Ureter (tissue), 1 donor: Measurements from ENCODE around the gene KCNJ6. TPM values are rescaled to one million over a fixed set of nuclear protein-coding genes. Genes with fewer than 3 reads are reported as not detected.

Source experiments
- DNase-seq: peaks from one replicate; pipeline ENCODE4 v3.0.0-alpha.2; 2020; ENCODE audit warnings: low spot score
- total RNA-seq: library from RNA; stranded (reverse); gene quantifications from one replicate; pipeline ENCODE4 v1.2.4, GENCODE V29; 2023
- donor health status: DM: yes; HTN: yes; CAD: no.

Gene KCNJ6
- total RNA-seq, 1 donor from 2014 or later: not detected

DNA sequence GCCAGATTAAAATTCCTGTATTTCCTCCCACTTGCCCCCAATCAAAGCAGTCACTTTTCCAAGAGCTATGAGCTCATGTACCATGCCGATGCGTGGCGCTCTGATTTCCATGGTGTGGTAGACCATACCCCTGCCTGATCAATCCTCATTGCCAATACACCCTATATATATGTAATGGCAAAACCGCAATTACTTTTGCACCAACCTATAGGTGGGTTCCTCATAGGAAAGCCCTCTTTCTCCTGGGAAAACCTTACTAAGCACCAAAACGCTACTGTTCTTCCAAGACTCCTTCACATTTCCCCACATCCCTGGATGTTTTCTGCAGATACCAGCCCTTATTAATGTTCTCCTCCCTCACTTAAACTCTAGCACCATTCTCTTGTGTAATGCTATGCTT lies 11.0 kb downstream of the KCNJ6 start:
- no peak for DNase-seq

DNA sequence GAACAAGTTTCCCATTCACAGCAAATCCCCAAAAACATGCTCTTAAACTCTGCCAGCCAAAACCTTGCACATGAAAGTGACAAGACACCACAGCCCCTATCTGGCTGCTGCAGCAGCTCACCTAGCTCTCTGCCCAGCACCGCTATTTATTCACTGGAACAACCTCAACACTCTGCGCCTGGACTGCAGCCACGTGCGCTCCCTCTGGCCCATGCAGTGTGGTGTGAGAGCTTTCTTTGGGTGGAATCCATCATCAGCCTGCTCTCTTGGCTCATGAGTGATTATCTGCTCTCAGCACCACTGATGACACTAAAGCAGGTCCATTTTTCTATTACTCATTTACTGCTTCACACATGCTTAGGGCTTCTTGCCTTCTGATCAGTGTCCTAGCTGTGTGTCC lies 11.4 kb downstream of the KCNJ6 start:
- DNase-seq: no peak

DNA sequence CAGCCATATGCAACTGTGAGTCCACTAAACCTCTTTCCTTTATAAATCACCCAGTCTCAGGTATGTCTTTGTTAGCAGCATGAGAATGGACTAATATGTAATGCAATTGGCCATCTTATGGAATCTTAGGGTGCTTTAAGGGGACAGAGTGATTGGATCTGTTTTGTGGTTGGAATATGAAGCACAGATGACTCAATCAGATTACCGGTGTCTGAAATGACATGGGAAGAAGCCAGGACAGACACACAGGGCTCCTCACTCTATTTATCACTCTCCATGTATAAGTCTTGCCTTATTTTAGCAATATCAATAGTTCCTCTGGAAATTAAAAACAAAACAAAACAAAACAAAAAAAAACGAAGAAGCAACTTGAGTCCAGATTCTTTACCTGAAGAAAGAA lies 12.9 kb downstream of the KCNJ6 start:
- no peak for DNase-seq

DNA sequence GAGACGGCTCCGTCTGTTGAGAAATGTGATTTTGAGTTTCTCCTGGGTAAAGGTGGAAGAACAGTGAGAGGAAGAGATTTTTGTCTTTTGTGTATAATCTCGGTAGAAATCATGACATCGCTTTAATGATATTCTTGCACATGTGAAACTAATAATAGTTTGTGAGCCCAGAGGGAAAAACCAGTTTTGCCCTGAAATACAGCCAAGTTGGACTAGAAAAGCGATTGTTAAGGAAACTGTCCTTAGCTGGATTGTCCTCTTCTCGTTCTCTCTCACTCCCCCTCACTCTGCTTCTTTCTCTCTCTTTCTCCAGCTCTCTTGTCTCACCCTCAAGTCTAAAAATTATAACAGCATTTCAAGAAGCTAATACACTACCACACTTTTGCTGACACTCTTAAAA lies 17.1 kb downstream of the KCNJ6 start:
- no peak for DNase-seq

DNA sequence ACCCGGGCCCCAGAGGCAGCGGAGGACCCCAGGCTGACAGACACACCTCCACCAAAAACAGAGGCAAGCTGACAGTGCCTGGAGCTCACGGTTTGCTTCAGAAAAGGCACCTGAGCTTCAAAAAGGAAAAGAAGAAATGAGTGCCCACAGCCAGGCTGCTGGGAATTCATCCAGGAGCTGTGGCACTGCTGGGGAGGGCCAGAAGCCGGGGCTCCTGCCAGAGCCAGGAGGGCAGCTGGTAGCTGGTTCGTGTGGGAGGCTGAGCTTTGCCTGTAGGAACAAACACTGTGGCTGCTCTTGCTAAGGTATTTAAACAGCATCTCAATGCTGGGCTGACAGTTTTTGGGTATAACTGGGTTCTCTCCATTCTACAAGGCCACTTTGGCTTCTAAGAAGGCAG lies 19.5 kb downstream of the KCNJ6 start:
- DNase-seq: no peak

DNA sequence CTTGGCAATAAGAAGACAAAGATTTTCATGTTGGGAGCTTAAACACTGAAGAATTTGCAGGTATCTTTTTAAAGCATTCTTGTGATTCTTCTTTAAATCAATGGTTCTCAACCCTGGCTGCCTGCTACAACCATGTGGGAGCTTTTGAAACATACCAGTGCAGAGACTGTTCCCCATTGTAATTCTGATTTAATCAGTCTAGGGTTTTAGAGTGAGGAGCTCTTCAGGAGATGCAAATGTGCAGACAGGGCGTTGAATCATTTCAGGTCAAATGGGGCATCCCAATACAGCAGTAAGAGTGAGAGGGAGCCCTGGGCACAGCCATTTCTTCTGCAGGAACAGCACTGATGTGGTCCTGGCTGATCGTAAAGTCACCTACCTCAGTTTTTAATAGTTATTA lies 24.3 kb downstream of the KCNJ6 start:
- no peak for DNase-seq

DNA sequence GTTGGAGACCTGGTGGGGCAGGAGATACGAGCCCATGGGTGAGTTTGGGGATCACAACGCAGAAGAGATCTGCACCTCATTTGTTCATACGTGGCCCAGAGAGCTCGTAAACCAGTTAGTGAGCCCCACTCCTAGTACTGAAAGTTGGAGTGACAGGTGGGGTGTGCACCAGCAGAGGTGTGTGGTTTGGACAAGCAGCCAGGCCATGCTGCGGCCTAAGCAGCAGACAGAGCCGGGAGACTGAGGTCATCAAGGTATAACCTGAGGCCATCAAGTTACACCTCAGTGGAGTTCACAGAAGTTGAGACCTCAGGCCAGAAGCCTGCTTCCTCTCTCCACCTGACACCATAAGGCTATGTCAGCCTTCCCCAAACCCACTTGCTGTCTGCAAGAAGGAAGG lies 27.6 kb downstream of the KCNJ6 start:
- no peak for DNase-seq

DNA sequence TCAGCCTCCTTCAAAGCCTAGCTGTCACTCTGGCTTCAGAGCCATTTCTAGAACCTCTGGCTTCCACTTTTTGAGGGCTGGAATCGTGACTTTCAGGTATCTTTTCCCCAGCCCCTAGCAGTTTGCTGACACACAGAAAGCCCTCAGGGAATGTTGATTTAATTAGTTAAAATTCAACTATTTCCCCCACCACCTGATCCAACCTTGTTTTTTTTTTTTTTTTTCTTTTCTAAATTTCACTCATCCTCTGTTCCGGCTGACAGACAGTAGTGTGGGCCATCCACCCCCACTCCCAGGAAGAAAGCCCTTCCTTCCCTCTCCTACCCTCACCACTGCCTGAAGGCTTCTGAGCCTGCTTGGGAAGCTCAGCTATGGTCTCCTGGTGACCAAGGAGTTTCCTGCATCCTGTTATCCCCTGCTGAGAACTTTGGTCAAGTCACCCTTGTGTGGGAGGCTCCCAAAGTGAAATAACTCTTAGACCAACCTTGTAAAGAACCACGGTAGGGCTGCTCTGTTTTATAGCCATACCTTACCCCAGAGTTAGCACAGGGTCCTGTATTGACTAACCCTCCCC lies 29.4 kb downstream of the KCNJ6 start:
- DNase-seq: no peak

DNA sequence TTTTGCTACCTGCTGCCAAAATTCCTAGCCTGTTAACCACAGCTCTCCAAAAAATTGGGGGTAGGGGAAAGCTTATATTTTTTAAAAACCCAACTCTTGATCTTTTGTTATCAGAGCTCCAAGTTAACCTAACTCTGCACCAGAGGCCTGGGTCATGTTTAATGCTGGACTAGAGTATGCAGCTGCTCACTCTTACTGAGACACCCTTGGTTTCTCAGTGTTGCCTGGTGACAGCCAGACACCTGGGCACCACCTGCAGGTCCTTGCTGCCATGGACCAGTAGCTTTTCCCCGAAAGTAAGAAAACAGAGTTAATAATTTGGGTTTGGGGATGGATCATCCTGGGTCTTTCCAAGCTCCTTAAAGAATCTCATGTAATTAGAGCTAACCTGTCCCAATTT lies 30.1 kb downstream of the KCNJ6 start:
- no peak for DNase-seq

DNA sequence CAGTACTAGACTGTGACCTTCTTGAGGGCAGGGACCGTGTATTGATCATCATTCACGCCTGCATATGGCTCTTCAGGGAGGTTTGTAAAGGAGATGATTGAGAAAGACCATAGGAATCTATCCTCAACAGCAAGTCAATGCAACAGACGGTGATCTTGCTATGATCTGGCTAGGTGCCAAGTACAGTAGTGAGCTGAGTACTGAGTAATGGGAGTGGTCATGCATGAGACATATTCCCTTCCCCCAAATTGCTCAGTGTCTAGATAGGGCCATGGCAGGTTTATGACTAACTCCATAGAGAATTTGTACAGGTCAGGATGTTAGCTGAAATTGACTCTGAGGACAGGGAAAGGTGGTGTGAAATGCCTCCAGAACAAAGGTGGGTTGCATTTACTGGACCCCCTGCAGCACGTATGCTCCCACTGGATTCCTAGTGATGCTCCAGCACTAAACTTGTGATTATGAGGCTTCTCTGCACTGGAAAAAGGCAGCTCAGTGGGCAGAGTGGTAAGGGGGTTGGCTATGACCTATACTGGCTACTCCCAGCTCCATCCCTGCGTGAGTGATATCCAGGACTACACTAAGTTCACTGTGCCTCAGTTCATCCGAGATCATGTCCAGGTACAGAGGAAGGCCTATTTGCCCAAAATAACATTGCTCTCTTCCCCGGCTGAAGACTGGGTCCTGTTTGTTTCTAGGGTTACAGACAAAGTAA lies 37.2 kb downstream of the KCNJ6 start:
- no peak for DNase-seq

DNA sequence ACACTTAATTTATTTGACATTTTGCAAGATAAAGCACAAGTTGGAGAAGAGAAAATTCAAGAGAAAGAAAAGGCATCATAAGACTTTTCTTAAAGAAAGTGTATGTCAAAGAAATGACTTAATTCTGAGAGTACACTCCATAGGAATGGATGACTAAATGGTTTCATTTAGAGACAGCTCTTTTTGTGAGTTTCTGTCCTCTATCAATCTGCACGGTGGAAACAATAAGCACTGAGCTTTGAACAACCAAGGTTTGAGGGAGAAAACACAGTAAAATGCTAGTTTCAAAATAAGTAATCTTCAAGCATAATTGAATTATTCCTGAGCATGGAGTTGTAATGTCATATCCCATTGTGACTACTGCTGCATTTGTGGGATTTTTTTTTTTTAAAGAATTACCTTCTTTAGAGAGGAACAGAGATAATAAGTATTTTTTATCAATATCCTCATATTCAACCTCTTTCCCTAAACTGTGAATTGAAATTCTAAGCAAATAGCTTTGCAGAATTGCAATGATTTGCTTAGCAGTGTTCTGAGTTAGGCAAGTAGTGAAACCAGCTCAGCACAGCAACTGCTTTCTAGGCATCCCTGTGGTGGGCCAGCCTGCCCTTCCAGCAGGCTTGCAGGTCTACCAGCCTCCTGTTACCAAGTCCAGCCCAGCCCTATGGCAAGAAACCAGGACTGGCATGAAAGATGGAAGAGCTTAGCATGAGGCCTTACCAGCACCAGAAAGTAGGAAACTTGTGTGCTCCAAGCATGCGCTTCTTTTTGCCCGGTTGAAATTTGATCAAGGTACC lies 38.2 kb downstream of the KCNJ6 start:
- no peak for DNase-seq

DNA sequence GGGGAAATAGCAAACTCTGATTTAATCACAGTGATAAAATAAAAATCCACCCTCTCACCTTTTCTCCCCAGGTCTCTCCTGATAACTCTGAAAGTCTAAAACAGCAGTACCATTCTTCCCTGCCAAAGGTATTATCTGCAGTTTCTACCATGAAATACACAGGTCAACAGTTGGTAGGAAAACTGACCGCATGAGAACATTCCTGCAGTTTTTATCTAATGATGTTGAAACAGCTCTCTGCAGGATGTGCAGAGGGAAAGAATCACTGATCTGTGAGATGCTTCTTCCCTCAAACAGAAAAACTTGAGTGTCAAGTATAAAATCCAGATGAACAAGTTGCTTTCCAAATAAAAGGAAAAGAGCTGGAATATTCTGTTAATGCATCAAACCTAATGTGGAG lies 39.1 kb downstream of the KCNJ6 start:
- DNase-seq: no peak

DNA sequence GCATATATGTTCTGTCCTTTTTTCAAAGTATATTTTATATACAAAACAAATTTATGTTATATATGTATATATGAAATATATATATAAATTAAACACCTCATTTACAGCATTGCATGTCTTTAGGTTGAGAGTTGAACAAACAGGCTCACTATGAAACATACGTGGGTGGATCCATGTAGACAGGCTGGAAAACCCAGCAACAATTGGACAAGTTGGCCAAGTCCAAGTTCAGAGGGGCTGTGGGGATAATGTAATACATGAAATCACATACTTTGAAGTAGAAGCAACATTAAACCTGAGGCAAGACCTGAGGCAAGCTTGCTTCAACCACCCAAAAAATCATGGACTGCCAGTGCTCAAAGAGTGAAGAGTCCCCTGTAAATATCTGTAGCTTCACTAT lies 39.7 kb downstream of the KCNJ6 start:
- no peak for DNase-seq

DNA sequence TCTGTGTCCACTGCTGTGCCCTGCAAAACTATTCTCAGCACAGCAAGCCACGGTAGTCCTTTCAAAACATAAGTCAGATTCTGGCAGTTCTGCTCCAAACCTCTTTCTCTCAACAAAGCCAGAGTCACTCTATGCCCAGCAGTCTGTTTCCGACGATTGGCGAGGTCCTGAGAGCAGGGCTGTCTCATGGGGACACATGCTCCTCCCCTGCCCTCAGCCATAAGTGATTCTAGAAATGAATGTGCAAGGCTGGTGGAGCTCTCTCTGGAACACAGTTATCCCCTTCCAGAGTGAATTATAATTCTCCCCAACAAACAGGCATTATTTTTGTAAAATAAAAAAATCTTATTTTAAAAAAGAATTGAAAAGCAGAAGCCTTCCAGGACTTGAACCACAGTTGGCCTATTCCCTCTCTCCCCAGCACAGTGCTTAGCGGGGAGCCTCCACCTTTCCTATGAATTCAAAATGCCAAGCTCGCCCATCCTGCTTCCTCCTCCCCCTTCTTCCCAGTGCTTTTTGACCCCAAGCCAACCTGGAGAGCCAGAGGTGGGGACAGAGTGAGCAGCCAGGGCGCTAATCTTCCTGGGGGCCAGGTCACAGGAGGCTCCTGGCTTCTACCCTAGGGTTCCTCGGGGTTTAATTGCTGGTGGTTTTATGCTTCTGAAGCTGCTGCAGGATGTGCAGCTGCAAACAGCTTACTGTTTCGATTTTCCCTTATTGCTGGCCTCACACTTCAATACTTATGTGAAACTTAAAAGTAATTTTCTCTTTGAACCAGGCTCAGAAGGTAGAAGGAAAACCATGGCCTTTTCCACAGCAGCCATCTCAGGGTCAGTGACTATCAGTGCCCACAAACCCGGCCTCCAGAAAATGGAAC lies 41.1 kb downstream of the KCNJ6 start:
- no peak for DNase-seq

DNA sequence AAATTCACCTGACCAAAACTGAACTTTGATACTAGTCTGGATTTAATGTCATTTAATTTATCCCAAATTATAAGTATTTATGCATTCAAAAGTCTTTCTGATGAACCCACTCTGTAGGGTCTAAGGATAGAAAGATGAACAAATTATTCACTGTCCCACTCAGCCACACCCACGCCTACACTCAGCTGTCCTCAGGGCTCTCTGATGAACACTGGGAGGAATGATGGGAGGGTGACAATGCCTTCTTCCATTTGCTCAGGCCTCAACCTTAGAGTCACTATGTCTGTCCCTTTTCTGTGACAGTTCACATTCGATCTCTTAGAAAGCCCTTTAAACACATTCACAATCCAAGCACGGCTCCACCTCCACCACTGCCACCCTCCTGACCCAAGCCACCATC lies 41.8 kb downstream of the KCNJ6 start:
- DNase-seq: no peak

DNA sequence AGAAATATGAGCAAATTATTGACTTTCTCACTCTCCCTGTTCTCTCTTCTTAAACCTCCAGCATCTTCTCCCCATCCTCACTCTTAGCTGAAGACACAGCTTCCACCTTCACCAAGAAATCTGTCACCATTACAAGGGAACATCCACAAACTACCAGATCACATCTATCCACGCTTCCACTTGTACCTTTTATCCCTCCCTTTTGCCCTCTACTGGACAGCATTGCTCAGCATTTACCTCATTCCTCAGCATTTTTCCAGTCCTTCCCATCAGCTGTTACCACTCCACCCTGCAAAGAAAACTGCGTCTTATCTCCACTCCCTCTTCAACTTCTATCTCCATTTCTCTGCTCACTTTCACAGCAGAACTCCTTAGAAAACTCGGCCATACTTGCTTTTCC lies 42.6 kb downstream of the KCNJ6 start:
- no peak for DNase-seq

DNA sequence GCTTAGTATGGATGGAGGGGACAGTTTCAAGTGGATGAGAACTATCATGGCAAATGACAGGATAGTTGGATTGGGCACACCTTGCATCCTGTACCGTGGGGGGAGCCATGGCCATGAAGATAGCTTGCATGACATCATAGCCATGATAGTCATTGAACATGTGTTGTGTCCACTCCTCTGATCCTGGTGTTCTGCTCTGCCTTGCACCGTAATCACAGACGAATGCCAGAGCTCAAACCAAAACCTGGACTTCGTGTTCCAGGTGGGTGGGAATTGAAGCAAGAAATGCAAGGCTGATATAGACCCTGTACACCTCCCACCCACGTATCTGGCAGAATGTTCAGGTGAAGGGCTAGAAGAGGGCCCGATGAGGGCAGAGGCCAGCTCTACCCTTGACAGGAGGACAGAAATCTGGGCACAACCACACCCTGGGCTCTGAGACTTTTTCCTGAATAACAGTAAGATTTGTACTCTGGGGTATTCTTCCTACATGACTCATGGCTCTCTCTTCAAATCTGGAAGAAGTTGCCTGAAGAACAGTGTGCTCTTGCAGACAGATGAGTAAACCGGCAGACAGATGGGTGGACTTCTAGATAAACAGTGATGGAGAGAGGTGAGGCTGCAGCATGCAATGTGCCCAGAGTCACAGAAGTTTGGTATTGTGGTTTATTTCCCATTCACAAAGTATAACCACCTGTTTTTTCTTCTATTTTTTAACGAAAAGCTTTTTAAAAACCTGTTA lies 45.0 kb downstream of the KCNJ6 start:
- no peak for DNase-seq

DNA sequence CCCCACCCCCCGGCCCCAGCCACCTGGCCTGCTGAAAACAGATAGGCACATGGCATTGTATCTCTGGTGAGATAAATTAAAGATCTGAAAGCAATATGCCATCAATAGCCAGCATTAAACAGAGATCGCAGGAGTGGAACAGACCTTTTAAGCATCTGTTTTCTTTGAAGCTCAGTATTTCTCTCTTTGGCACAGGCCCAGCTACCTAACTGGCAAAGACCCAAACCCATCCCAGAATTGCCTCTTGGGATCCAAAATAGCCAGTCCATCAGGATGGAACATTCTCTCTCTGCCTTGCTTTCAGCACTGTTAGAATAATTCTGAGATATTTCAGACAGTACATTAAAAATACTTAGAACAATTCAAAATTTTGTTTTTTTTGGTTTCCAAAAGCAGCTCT lies 46.0 kb downstream of the KCNJ6 start:
- DNase-seq: no peak

DNA sequence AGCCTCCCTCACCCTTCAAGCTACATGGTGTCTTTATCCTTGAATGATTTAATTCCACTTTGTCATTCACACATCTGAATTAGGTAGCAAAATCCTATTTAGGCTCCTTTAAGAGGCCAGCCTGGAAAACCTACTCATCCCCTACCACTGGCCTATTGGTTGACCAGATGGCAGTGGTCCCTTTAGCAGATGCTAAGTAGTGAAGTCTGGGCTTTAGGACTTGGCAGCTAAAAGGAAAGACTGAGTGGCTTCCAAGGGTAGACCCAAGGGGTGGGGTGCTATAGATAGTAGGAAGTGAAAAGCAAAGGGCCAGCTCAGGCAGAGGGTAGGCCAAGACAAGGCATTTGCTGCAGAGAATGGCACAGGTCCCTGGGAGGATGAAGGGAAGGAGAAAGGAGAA lies 46.6 kb downstream of the KCNJ6 start:
- no peak for DNase-seq

DNA sequence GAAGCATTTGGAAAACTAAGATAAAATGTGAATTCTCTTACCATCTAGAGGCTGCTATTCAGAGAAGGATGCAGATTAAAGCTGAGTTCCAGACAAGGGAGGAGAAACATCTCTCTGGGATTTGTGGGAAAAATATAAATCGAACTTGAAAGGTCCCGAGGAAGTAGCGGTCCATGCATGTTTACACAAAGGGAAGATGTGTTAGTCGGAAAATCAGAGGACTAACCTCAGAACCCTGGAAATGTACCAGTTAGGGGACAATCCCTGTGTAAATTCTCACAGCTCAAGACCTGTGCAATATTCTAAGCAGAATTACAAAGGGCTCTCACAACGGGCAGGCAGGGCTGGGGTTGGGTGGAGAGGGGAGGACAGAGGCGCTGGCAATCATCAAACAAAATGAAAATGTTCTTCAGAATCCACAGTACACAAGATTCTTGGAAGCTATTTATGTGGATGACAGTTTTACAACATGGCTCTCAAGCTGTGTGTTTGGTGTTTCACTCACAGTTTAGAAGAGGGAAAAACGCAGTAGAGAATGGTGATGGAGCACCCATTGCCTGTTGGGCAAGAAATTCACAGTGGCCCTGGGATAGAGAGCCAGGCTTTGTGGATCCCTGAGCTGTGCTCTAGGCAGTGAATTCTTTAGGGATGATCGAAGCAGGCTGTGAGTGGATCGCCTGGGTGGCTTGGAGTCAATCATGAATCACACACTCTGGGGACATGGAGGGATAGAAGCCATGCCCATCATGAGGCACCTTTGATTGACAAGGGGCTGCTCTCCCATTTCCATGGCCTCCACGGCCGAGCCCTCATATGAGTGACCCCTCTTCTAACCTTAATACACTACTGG lies 47.6 kb downstream of the KCNJ6 start:
- no peak for DNase-seq

DNA sequence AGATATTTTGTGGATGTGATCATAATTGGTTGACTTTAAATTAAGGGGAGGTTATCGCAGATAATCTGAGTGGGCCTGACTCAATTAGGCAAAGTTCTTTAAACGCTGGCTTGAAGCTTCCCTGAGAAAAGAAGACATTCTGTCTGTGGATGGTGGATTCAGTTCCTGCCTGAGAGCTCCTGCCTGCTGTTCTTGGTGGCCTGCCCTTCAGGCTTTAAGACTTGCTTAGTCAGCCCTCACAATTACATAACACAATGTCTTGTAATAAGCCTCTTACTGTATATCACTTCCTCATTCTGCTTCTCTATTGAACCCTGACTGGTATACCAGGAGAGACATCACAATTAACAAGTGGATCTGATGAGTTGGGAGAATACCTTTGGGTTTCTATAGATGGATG lies 50.2 kb downstream of the KCNJ6 start:
- no peak for DNase-seq
